ENCODE results near the gene NHLRC4.
A peak's percentile ranks its signal among the peaks of the same experiment; 100 is the strongest.

NHLRC4 gene

GRCh38 chr16:553601-554296, 13.1 kb upstream of the NHLRC4 start:
- DNase-seq (ENCODE audit: low read depth, low spot score), result no peak

DNA sequence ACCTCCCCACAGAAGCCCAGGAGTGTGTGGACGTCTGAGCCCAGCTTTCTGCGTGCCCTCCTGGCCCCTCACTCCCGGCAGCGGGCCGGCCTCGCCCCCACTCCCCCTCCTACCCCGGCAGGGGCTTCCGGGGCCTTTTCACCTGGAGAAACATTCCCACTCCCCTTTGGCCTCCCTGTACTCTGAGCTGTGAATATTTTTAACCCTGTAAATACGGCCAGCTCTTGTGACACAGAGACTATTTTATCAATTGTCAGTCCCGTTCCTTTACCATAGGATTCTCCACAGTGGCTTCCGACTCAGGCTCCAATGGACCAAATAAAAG, 12.5 kb upstream of the NHLRC4 start:
- DNase-seq (ENCODE audit: low read depth, low spot score), result no peak

DNA sequence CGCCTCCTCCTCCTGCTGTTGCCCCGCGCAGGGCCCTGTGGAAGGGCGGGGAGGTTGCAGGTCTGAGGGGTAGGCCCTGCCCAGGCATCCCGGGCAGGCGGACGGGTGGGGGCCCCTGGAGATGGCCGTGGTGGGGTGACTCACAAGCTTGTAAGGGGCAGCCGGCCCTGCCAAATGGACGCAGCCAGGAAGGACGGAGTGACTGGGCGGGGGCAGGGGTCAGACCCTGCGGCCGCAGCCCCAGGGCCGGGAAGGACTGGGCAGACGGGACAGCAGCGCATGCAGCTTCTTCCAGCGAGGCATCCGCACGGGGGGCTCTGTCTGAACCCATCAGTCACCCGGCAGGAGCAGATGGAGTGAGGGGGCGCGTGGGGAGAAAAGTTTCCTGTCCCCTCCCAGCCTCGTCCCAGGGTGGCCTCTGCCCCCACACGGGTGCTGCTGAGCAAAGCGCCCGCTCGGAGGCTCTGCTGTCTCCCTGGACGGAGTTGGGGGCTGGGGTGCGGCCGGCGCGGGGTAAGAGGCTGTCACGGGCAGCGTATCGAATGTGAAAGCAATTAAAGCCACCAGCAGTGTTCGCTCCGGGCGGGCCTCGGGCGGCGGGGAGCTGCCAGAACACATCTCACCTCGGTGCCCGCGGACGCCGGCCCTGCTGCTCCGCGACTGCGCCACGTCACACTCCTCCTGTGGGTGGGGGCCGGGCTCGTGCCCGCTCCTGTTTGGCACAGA, 12.0 kb upstream of the NHLRC4 start:
- no peak for DNase-seq (ENCODE audit: low read depth, low spot score)

DNA sequence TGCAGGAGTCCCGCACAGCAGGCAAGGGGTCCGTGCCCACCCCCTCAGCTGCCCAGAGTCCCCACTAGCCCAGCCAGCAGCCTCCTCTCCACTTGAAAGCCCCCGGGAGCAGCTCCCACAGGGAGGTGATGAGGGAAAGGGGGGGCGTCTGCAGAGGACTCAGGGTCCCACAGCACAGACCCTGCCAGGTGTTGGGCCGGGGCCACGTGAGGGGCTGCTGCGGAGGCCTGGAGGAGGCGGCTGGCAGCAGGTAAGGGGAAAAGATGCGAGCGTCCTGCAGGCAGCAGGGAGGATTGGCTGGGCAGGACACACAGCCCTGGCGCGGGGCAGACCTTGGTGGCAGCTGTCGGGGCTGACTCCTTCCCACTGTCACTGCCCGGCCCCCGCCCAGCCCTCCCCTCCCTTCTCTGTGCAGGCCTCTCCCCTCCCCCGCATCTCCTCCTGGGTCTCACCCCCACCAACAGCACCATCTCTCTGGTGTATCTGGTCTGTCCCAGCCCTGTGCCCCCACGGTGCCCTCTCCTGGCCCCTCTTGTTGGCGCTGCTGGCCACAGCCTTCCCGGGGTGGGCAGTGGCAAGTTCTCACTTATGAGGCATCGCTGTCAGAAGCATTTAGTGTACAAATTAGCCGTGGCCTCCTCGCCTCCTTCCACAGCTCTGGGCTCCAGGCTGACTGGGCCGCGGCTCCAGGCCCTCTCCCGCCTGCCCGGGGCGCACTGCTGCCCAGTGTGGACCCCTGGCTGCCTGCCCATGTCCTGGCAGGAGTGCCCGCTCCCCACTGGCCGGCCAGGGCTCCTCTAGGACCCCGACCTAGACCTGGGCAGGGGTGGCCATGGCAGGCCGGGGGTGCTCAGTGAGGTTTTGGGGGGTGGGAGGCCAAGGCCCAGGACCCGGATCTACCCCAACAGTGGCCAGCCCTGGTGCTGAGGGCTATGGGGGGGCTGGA, 11.0 kb upstream of the NHLRC4 start:
- no peak for DNase-seq (ENCODE audit: low read depth, low spot score)

GRCh38 chr16:556474-557173, 10.2 kb upstream of the NHLRC4 start:
- DNase-seq (ENCODE audit: low read depth, low spot score), result no peak

DNA sequence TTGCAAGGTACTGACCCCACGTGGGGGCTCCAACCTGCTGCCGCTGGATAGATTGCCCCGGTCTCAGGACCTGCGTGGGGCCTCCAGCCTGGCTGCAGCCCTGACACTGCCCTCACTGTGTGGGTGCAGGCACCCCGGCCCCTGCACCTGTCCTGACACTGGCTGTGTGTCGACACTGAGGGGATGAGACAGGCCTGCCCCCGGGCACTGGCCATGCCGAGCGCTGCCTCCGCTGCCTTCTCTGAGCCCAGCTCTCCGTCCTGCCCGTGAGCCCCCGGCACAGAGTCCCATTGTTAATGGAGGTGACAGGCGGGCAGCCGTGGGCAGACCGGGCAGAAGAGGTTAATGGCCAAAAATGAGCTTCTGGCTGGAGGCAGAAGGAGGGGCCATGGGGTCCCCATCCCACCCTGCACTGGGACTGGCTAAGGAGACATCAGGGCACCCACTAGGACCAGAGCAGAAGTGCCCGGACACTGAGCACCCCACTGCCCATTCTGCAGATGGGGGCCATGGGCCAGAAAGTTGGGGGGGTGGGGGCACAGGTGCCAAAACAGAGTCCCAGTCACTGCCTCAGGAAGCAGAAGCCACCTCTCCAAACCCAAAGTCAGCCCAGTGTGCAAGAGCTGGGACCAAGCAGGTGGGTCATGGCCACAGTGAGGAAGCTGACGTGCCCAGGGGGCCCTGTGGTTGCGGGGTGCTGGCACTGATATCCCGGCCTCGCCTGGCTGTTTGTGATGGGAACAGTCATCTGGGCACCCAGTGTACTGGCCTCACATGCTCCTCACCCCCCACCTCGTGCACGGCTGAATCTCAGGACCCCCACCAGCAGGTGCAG, 9.1 kb upstream of the NHLRC4 start:
- no peak for DNase-seq (ENCODE audit: low read depth, low spot score)

- no peak for DNase-seq (ENCODE audit: low read depth, low spot score)
These were observed 8.3 kb upstream of the NHLRC4 start for GRCh38 chr16:558298-559020.

DNA sequence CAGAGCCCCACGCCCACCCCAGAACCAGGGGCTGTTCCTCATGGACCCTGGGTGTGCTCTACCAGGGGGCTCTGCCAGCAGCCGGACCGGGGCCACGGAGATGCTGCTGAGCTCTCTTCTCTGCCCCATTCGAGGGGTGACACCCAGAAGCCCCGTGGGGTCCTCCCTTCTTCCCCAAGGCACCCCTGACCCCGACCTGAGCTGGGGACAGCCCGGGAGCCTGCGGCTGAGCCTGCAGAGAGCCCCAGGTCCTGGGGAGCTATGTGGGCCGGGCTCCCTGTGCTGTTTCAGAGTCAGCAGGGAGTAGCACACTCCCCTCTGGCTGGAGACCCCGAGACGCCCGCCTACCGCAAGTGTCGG, 7.8 kb upstream of the NHLRC4 start:
- no peak for DNase-seq (ENCODE audit: low read depth, low spot score)

DNA sequence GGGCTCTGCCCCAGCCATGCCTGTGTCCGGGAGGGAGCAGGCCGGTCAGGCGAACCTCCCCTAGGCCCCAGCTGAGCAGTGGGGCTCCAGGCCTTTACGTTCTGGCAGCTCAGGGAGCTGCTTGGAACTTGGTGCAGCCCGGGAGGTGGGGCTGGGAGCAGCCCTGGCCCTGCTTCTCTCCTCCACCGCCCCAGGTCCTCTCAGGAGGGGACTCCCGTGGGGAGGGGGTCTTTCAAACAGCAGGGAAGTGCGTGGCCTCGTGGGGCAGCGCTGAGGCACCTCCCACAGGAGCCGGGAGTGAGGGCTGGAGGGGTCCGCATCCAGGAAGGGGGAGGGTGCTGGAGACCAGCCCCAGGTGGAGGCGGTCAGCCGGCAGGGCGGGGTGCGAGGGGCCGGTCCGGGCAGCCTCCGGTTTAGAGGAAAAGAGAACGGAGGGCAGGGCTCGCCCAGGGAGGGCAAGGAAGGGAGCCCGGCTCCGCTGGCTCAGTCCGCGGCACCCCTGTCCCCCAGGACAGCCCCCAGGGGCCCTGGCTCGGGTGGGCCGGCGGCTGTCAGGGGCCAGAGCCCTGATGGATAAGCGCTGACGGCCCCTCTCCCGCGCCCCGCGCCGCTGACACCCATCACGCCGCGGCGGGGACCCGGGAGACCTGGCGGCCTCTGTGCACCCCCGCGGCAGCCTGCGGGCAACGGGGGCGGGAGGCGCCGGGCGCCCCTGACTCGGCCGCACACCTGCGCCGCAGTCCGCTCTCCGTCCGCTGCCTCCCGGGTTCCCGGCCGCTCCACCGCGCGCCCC, 7.2 kb upstream of the NHLRC4 start:
- no peak for DNase-seq (ENCODE audit: low read depth, low spot score)

- DNase-seq (ENCODE audit: low read depth, low spot score), result no peak
These were observed 6.6 kb upstream of the NHLRC4 start, which contains the start of gene PRR35 for GRCh38 chr16:560204-560700. PRR35 (plus strand) TSS chr16:560394; CDS start chr16:563295, 2,901 bp downstream.

- DNase-seq (ENCODE audit: low read depth, low spot score), result no peak
These were observed 5.9 kb upstream of the NHLRC4 start for GRCh38 chr16:560701-561412.

DNA sequence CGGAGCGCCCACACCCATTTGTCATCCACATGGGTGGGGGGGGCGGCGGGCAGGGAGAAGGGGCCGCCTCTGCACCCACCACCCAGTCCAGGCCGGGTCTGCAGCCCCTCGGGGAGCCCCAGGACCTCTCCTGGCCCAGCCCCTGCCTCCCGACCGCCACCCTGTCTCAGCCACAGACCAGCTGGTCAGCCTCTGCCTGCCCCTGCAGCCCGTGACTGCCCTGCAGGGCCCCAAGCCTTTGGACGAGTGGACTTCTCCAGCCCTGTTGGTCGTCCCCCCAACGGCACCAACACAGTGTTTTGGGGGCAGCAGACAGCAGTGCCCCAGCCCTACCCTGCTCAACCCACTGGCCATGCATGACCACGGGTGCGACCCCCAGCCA, 5.4 kb upstream of the NHLRC4 start:
- no peak for DNase-seq (ENCODE audit: low read depth, low spot score)

- no peak for DNase-seq (ENCODE audit: low read depth, low spot score)
These were observed 4.6 kb upstream of the NHLRC4 start for GRCh38 chr16:561957-562938.

GRCh38 chr16:563072-563644, 3.6 kb upstream of the NHLRC4 start:
- DNase-seq (ENCODE audit: low read depth, low spot score), result no peak

- DNase-seq (ENCODE audit: low read depth, low spot score), result peak; percentile 46
These were observed 2.0 kb upstream of the NHLRC4 start for GRCh38 chr16:564690-565418.
